Measurements from ENCODE around the gene FAM53B.

- TF ChIP-seq ZNF626 (tag by site-specific recombination; IDR thresholded peaks at IDR 0.05) (no peak), ZNF530 (tag by site-specific recombination; IDR thresholded peaks at IDR 0.05; ENCODE audit: low read depth) (no peak)
Measured at GRCh38 chr10:124708246-124708779, 35.9 kb downstream of the FAM53B start.
